HL-60 (cell line): ENCODE data around the gene PRND.

Experiments used
- DNase-seq, 2 experiments: peaks; one replicate each; pipeline ENCODE4 v3.0.0-alpha.2; 2010 to 2020; ENCODE audit warnings: low read depth in 1 of 2, low spot score in 1 of 2
- H3K27ac ChIP-seq: fragments of 250-450 bp; sonication (Bioruptor Pico); replicated peaks from 2 replicates; pipeline ENCODE4 v1.5.1; 2020; ENCODE audit warnings: mild to moderate bottlenecking, moderate library complexity
- H3K27me3 ChIP-seq: fragments of 250-450 bp; sonication (Bioruptor Pico); 2 replicates; pipeline ENCODE4 v1.5.1; 2021; ENCODE audit warnings: mild to moderate bottlenecking, moderate library complexity; ENCODE audit not compliant: insufficient read depth, poor library complexity, severe bottlenecking
- H3K4me3 ChIP-seq: replicated peaks from 2 replicates; pipeline ENCODE4 v1.5.1; 2011; ENCODE audit warnings: mild to moderate bottlenecking, control low read depth, low read length; ENCODE audit not compliant: insufficient read depth
- GABPA ChIP-seq: IDR thresholded peaks from 2 replicates; pipeline ENCODE4 v1.6.1; 2012; ENCODE audit warnings: low read depth
- POLR2AphosphoS5 ChIP-seq: IDR thresholded peaks from 2 replicates; pipeline ENCODE4 v1.6.1; 2012; ENCODE audit warnings: low read depth
- SPI1 ChIP-seq: IDR thresholded peaks from 2 replicates; pipeline ENCODE4 v1.6.1; 2012; ENCODE audit warnings: low read depth, mild to moderate bottlenecking, borderline replicate concordance
- long read RNA-seq: library from polyadenylated mRNA; unstranded; transcript quantifications from one replicate; pipeline ENCODE4 v2.0.0, GENCODE V29; 2020
- TF ChIP-seq, protein P1 (sequence below): IDR thresholded peaks from 2 replicates; pipeline ENCODE4 v1.6.1; 2012; ENCODE audit warnings: low read depth; ENCODE audit not compliant: insufficient replicate concordance
- TF ChIP-seq, protein P2 (sequence below): IDR thresholded peaks from one replicate; pipeline ENCODE4 v1.5.1; 2011; ENCODE audit warnings: low read length, control low read depth, inconsistent platforms; ENCODE audit not compliant: insufficient read depth

Gene PRND, protein sequence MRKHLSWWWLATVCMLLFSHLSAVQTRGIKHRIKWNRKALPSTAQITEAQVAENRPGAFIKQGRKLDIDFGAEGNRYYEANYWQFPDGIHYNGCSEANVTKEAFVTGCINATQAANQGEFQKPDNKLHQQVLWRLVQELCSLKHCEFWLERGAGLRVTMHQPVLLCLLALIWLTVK
- long read RNA-seq, result 0 reads

DNA sequence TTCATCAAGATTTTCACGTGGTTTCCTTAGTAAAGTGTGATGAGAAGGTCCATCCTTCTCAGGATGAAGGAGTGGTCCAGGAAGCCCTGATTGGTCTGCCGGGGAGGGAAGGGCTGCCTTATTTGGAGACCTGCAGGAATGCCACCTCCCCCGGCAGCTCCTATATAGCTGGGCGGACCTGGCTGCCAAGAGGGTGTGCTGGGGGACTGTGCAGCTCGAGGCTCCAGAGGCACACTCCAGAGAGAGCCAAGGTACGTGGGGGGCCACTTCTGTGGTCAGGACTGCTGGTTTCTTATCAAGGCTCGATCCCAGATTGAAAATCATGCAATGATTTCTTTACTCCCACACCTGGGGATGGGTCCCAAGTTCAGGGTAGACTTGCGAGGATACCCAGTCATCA is at the start of gene PRND:
TSS of gene PRND (plus strand) at position 191 of the 400 bp plus-strand sequence. CDS start 2,643 bp downstream, outside the sequence.
- no peak within 1 kb of the TSS for H3K27ac ChIP-seq
- H3K27me3 ChIP-seq, result no peaks in the 10 kb centered on the region
- DNase-seq, result no peak
- TF ChIP-seq GABPA, result no peak
- no peak for TF ChIP-seq POLR2AphosphoS5
- TF ChIP-seq, protein P1, sequence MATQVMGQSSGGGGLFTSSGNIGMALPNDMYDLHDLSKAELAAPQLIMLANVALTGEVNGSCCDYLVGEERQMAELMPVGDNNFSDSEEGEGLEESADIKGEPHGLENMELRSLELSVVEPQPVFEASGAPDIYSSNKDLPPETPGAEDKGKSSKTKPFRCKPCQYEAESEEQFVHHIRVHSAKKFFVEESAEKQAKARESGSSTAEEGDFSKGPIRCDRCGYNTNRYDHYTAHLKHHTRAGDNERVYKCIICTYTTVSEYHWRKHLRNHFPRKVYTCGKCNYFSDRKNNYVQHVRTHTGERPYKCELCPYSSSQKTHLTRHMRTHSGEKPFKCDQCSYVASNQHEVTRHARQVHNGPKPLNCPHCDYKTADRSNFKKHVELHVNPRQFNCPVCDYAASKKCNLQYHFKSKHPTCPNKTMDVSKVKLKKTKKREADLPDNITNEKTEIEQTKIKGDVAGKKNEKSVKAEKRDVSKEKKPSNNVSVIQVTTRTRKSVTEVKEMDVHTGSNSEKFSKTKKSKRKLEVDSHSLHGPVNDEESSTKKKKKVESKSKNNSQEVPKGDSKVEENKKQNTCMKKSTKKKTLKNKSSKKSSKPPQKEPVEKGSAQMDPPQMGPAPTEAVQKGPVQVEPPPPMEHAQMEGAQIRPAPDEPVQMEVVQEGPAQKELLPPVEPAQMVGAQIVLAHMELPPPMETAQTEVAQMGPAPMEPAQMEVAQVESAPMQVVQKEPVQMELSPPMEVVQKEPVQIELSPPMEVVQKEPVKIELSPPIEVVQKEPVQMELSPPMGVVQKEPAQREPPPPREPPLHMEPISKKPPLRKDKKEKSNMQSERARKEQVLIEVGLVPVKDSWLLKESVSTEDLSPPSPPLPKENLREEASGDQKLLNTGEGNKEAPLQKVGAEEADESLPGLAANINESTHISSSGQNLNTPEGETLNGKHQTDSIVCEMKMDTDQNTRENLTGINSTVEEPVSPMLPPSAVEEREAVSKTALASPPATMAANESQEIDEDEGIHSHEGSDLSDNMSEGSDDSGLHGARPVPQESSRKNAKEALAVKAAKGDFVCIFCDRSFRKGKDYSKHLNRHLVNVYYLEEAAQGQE, result no peak
- no peak for TF ChIP-seq SPI1
- TF ChIP-seq, protein P2, sequence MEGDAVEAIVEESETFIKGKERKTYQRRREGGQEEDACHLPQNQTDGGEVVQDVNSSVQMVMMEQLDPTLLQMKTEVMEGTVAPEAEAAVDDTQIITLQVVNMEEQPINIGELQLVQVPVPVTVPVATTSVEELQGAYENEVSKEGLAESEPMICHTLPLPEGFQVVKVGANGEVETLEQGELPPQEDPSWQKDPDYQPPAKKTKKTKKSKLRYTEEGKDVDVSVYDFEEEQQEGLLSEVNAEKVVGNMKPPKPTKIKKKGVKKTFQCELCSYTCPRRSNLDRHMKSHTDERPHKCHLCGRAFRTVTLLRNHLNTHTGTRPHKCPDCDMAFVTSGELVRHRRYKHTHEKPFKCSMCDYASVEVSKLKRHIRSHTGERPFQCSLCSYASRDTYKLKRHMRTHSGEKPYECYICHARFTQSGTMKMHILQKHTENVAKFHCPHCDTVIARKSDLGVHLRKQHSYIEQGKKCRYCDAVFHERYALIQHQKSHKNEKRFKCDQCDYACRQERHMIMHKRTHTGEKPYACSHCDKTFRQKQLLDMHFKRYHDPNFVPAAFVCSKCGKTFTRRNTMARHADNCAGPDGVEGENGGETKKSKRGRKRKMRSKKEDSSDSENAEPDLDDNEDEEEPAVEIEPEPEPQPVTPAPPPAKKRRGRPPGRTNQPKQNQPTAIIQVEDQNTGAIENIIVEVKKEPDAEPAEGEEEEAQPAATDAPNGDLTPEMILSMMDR, result no peak
- H3K4me3 ChIP-seq, result no peak within 1 kb of the TSS

DNA sequence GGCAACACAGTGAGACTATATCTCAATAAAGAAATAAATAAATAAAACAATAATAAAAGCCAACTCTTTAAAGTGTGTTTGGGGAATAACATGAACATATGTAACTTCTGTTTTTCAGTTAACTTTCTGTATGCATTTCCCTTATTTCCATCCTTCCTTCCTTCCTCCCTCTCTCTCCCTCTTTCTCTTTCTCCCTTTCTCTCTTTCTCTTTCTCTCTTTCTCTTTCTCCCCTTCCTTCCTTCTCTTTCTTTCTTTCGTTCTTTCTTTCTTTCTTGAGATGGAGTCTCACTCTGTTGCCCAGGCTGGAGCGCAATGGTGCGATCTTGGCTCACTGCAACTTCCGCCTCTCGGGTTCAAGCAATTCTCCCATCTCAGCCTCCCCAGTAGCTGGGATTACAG is 48.8 kb upstream of the PRND start:
- TF ChIP-seq, protein P2, result no peak
- TF ChIP-seq POLR2AphosphoS5 (no peak), SPI1 (no peak), GABPA (no peak)
- TF ChIP-seq, protein P1, result no peak
- no peak for DNase-seq
- H3K4me3 ChIP-seq, result no peak overlapping the region
- H3K27me3 ChIP-seq, result peaks cover 10% of the 10 kb centered on the region
- no peak overlapping the region for H3K27ac ChIP-seq

DNA sequence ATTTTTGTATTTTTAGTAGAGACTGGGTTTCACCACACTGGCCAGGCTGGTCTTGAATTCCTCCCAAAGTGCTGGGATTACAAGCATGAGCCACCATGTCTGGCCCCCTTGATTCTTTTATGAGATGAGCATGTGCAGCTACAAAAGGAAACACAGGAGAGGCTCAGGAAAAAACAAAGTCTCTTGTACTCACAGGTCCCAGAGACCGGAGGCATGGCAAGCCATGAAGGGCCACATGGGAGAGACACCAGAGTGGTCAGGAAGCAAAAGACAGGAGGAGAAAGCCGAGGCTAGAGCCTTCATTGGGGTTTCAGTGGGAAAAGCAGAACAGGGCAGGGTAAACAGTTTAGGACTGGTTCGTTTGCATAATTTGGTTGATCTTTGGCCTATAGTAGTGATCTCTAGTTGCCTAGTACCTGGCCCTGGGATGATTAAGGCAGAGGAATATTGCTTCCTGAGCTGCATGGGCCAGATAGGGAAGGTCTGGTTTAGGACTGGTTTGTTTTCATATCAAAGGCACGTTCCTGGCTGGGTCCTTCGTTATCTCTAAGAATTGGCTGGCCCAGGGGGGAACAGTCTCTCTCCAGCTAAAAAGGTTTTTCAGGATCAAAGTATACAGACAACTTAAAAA is 48.2 kb upstream of the PRND start:
- TF ChIP-seq POLR2AphosphoS5 (no peak), SPI1 (no peak), GABPA (no peak)
- TF ChIP-seq, protein P1, result no peak
- TF ChIP-seq, protein P2, result no peak
- DNase-seq, result no peak
- H3K27me3 ChIP-seq, result peaks cover 10% of the 10 kb centered on the region
- H3K4me3 ChIP-seq, result no peak overlapping the region
- H3K27ac ChIP-seq, result no peak overlapping the region
